ENCODE results near the gene PSG1.
"Not testable (repeated sequence)": the region's sequence is repeated elsewhere in the genome, so short reads cannot be mapped to it uniquely, and the experiment has no call there.

The PSG1 gene

GRCh38 chr19:42911731-42912130, 32.2 kb upstream of the PSG1 start:
- POLR2A ChIA-PET; CTCF ChIA-PET; DNase-seq (ENCODE audit: extremely low spot score): not testable (repeated sequence)

- CTCF ChIA-PET; POLR2A ChIA-PET; DNase-seq (ENCODE audit: extremely low spot score): not testable (repeated sequence)
These were observed 26.6 kb upstream of the PSG1 start for GRCh38 chr19:42906162-42906561.

GRCh38 chr19:42900561-42900960, 21.0 kb upstream of the PSG1 start:
- POLR2A ChIA-PET; DNase-seq (ENCODE audit: extremely low spot score): not testable (repeated sequence)
- CTCF ChIA-PET, result interaction anchor here (1.7 kb wide), 1 partner anchor 15 kb away, joined by 7 read pairs; no protein-coding TSS in a partner anchor

GRCh38 chr19:42899674-42900073, 20.2 kb upstream of the PSG1 start:
- DNase-seq (ENCODE audit: extremely low spot score); POLR2A ChIA-PET: not testable (repeated sequence)
- CTCF ChIA-PET, result interaction anchor here (1.7 kb wide), 1 partner anchor 14 kb away, joined by 7 read pairs; no protein-coding TSS in a partner anchor

- POLR2A ChIA-PET; CTCF ChIA-PET; DNase-seq (ENCODE audit: extremely low spot score): not testable (repeated sequence)
These were observed 19.6 kb upstream of the PSG1 start for GRCh38 chr19:42899110-42899509.

GRCh38 chr19:42898656-42899055, 19.1 kb upstream of the PSG1 start:
- DNase-seq (ENCODE audit: extremely low spot score); CTCF ChIA-PET; POLR2A ChIA-PET: not testable (repeated sequence)

GRCh38 chr19:42897729-42898128, 18.2 kb upstream of the PSG1 start:
- CTCF ChIA-PET; POLR2A ChIA-PET; DNase-seq (ENCODE audit: extremely low spot score): not testable (repeated sequence)

- DNase-seq (ENCODE audit: extremely low spot score); CTCF ChIA-PET; POLR2A ChIA-PET: not testable (repeated sequence)
These were observed 10.9 kb upstream of the PSG1 start for GRCh38 chr19:42890446-42890845.

GRCh38 chr19:42887876-42888445, 8.4 kb upstream of the PSG1 start:
- DNase-seq (ENCODE audit: extremely low spot score); POLR2A ChIA-PET; CTCF ChIA-PET: not testable (repeated sequence)

GRCh38 chr19:42882730-42883129, 3.2 kb upstream of the PSG1 start:
- CTCF ChIA-PET, POLR2A ChIA-PET: not testable (repeated sequence)

GRCh38 chr19:42882010-42882409, 2.5 kb upstream of the PSG1 start:
- DNase-seq (ENCODE audit: extremely low spot score); CTCF ChIA-PET; POLR2A ChIA-PET: not testable (repeated sequence)

More at GRCh38 chr19:42882730-42883129, 3.2 kb upstream of the PSG1 start:
- DNase-seq (ENCODE audit: extremely low spot score), result not testable (repeated sequence)

GRCh38 chr19:42881279-42881678, 1.8 kb upstream of the PSG1 start:
- POLR2A ChIA-PET; DNase-seq (ENCODE audit: extremely low spot score); CTCF ChIA-PET: not testable (repeated sequence)
- TF ChIP-seq CTCF (IDR thresholded peaks at IDR 0.05; ENCODE audit: control extremely low read depth, extremely low read depth, low read depth, missing control alignments), result peak; percentile 39

GRCh38 chr19:42880621-42881020, 1.1 kb upstream of the PSG1 start:
- POLR2A ChIA-PET; CTCF ChIA-PET; DNase-seq (ENCODE audit: extremely low spot score): not testable (repeated sequence)

GRCh38 chr19:42876596-42876995, 2.9 kb downstream of the PSG1 start:
- CTCF ChIA-PET; DNase-seq (ENCODE audit: extremely low spot score); POLR2A ChIA-PET: not testable (repeated sequence)

- POLR2A ChIA-PET; CTCF ChIA-PET; DNase-seq (ENCODE audit: extremely low spot score): not testable (repeated sequence)
These were observed 3.6 kb downstream of the PSG1 start for GRCh38 chr19:42875881-42876280.

- DNase-seq (ENCODE audit: extremely low spot score); POLR2A ChIA-PET: not testable (repeated sequence)
- CTCF ChIA-PET, result interaction anchor here (1.2 kb wide), 1 partner anchor 10 kb away, joined by 4 read pairs; no protein-coding TSS in a partner anchor
These were observed 4.4 kb downstream of the PSG1 start for GRCh38 chr19:42874901-42875813.

- DNase-seq (ENCODE audit: extremely low spot score); POLR2A ChIA-PET: not testable (repeated sequence)
- CTCF ChIA-PET, result interaction anchor here (1.2 kb wide), 1 partner anchor 11 kb away, joined by 4 read pairs; no protein-coding TSS in a partner anchor
These were observed 5.4 kb downstream of the PSG1 start for GRCh38 chr19:42874136-42874535.
